ENCODE results near the gene WDR46. TPM values are rescaled to one million over a fixed set of nuclear protein-coding genes. Genes with fewer than 3 reads are reported as not detected.

The WDR46 gene
- total RNA-seq, 2 donors from 2014 or later, result 25.7 to 51.7 TPM

DNA sequence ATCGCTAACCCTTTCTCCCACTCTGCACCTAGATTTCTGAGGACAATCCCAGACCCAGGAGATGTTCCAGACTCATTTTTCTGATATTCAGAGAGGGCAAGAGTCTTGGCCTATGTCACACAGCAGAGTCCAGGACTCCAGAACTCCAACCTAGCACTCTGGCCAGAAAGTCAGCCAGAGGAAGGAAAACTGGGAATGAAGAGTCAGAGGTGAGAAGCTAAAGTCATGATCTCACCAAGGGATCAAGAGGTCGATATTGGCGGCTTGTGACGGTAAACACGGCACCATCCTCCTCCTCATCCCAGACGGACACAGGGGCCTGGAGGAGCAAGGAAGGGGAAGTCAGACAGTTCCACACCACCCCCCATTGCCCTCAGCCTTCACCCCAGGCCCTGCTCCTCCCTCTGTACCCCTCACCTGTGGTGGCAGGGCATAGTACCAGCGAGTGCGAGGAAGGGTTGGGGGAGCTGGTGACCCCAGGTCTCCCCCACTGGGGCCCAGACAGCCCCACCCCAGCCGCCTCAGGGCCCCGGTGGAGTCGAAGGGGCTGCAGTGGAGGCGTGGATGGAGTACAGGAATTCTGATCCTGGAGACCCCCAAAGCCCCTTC is 7.9 kb upstream of the WDR46 start:
- intact Hi-C loops (cut with DNase I), result no loop called here
- Histone ChIP-seq H3K36me3 (no peaks in the 10 kb centered on the region), H3K9me3 (no peaks in the 10 kb centered on the region), H3K27ac (peak overlapping the region; percentile 98), H3K4me1 (peaks cover 9% of the 10 kb centered on the region), H3K9ac (ENCODE audit: low read depth in 2 of 2, low read length in 2 of 2) (peak overlapping the region; percentile 62 to 74), H3K27me3 (no peaks in the 10 kb centered on the region), H3K4me3 (peak overlapping the region; percentile 64)
- peak; percentile 20 for DNase-seq
- TF ChIP-seq, protein P1, sequence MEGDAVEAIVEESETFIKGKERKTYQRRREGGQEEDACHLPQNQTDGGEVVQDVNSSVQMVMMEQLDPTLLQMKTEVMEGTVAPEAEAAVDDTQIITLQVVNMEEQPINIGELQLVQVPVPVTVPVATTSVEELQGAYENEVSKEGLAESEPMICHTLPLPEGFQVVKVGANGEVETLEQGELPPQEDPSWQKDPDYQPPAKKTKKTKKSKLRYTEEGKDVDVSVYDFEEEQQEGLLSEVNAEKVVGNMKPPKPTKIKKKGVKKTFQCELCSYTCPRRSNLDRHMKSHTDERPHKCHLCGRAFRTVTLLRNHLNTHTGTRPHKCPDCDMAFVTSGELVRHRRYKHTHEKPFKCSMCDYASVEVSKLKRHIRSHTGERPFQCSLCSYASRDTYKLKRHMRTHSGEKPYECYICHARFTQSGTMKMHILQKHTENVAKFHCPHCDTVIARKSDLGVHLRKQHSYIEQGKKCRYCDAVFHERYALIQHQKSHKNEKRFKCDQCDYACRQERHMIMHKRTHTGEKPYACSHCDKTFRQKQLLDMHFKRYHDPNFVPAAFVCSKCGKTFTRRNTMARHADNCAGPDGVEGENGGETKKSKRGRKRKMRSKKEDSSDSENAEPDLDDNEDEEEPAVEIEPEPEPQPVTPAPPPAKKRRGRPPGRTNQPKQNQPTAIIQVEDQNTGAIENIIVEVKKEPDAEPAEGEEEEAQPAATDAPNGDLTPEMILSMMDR (IDR thresholded peaks at IDR 0.05), result no peak

DNA sequence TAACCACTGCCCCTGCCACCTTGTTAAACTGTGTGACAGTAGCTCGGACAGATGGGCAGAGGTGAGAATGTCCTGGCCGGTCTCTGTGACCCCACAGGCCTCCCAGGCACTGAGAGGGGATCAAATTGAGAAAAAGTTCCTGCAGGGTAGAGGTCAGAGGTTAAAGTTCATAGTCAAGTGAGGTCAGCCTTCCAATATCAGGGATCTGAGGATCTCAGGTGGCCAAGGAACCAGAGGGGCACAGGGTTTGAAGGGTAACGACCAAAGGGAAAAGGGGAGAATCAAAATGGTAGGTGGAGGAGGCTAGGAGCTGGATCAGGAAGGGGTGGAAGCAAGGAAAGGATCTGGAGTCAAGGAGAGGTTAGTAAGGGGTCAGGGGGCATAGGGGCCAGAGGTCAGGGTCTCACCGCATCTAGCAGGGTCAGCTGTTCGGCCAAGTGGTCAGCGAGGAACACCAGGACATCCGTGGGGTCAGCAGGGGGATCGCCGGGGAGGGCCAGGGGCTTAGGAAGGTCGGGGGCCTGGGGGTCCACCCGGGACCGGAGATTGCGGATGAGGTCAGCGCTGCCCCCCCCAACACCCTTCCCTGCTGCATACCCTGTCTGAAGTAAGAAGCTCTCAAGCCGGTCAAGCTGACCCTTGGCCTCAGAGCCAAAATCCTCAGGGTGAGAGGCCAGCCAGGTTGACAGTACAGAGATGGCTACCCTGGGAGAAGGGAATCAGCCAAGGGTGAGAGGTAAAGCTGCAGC is 6.8 kb upstream of the WDR46 start:
- H3K9me3 ChIP-seq, result no peaks in the 10 kb centered on the region
- no peak overlapping the region for H3K4me3 ChIP-seq
- no peak overlapping the region for H3K9ac ChIP-seq (ENCODE audit: low read depth in 2 of 2, low read length in 2 of 2)
- H3K36me3 ChIP-seq, result no peaks in the 10 kb centered on the region
- DNase-seq, result no peak
- intact Hi-C loops (cut with DNase I), result no loop called here
- H3K27me3 ChIP-seq, result no peaks in the 10 kb centered on the region
- TF ChIP-seq, protein P1 (IDR thresholded peaks at IDR 0.05), result no peak
- H3K27ac ChIP-seq, result no peak overlapping the region
- peaks cover 9% of the 10 kb centered on the region for H3K4me1 ChIP-seq

DNA sequence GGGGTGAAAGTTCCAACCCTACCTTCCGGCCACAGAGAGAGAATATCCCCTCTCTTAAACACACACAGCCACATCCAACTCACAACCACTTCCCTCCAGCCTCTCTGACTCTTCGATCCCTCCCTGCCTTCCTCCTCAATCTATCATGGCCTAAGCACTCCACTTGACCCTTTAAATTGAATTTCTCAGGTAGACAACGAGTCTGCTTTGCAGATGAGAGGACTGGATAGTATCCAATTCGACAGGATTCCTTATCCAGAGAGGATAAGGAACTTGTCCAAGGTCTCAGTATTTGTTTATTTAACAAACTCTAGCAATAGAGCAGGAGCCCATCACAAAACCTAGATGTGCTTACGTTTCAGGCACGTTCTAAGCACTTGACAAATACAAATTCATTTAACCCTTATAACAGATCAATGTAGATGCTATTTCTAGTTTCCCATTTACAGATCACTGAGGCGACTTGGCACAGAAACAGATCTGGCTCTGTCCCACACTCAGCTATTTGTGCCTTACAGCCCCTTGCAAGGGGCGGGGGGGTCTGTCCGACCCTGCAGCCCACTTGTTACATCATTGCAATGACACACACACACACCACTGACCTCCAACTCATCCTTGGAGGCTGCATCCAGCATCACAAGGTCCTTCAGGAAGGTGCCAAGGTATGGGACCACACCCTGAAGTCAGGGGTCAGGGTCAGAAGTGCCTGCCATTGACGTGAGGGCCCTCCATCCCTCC is 5.2 kb upstream of the WDR46 start:
- no peak for DNase-seq
- no peaks in the 10 kb centered on the region for H3K27me3 ChIP-seq
- no peaks in the 10 kb centered on the region for H3K9me3 ChIP-seq
- H3K4me3 ChIP-seq, result no peak overlapping the region
- H3K27ac ChIP-seq, result no peak overlapping the region
- peaks cover 6% of the 10 kb centered on the region for H3K4me1 ChIP-seq
- no peaks in the 10 kb centered on the region for H3K36me3 ChIP-seq
- no peak overlapping the region for H3K9ac ChIP-seq (ENCODE audit: low read depth in 2 of 2, low read length in 2 of 2)
- intact Hi-C loops (cut with DNase I), result no loop called here
- TF ChIP-seq, protein P1 (IDR thresholded peaks at IDR 0.05), result no peak

DNA sequence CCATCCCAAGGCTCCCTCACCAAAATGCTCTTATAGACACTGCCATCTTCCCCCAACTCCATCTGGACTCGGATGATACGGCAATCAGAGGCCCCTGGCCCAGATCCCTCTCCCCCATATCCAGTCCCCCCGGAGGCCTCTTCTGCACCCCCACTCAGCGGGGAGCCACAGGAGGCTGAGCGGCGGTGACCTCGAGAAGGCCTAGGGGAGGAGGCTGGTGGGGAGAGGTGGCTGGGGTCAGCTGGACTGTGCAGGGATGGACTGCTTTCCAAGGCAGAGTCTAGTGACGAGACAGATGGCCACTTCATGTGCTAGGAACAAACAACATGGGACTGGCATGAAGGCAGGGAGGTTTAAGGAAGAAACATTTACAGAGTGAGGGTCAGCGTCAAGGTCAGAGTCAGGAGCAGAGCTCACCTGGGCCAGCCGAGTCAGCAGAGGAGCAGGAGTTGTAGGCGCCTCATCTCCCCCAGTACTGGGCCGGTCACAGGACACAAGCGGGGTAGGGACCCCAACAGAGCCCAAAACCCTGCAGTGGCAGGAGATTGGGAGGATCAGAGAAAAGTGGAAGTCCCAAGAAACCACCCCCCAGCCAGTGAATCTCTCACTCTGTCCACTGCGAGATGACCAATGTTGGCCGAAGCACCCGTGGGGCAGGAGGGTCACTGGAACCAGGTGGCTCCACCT is 4.1 kb upstream of the WDR46 start:
- no peak for DNase-seq
- H3K27ac ChIP-seq, result no peak overlapping the region
- H3K4me3 ChIP-seq, result no peak overlapping the region
- H3K27me3 ChIP-seq, result no peaks in the 10 kb centered on the region
- intact Hi-C loops (cut with DNase I), result no loop called here
- H3K36me3 ChIP-seq, result no peaks in the 10 kb centered on the region
- H3K9ac ChIP-seq (ENCODE audit: low read depth in 2 of 2, low read length in 2 of 2), result no peak overlapping the region
- TF ChIP-seq, protein P1 (IDR thresholded peaks at IDR 0.05), result no peak
- H3K4me1 ChIP-seq, result peaks cover 6% of the 10 kb centered on the region
- H3K9me3 ChIP-seq, result no peaks in the 10 kb centered on the region

DNA sequence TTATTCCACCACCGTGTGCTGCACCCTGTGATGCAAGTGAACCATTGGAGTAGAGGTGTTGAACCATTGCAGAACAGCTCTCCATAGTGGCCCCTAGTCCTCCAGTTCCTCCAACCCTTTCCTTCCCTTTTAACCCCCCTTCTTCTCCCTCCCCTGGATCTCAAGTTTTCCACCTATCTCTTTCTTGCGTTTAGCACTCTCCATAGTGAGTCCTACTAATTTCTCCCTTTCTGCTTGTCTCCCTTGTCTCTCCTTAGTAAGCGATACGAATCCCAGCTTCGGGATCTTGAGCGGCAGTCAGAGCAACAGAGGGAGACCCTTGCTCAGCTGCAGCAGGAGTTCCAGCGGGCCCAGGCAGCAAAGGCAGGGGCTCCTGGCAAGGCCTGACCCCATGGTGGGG is 1.4 kb upstream of the WDR46 start:
- Histone ChIP-seq H3K36me3 (no peaks in the 10 kb centered on the region), H3K9me3 (no peaks in the 10 kb centered on the region), H3K27ac (no peak overlapping the region), H3K9ac (ENCODE audit: low read depth in 2 of 2, low read length in 2 of 2) (peak overlapping the region; percentile 88 to 96), H3K27me3 (no peaks in the 10 kb centered on the region), H3K4me3 (no peak overlapping the region), H3K4me1 (peaks cover 6% of the 10 kb centered on the region)
- DNase-seq, result no peak
- intact Hi-C loops (cut with DNase I), result no loop called here
- TF ChIP-seq, protein P1 (IDR thresholded peaks at IDR 0.05), result no peak

Data from colonic mucosa (tissue), 4 donors.